Endothelial cell of umbilical vein (primary cell): Measurements from ENCODE around the gene RXYLT1. TPM values are rescaled to one million over a fixed set of nuclear protein-coding genes. Genes with fewer than 3 reads are reported as not detected.

ENCODE experiments used
- BruUV-seq: library from RNA; stranded (reverse); fragments of 400-500 nt; replicated peaks from 2 replicates; lab custom pipeline; 2021; lab: Mats Ljungman, UMichigan
- CTCF ChIA-PET: fragments of 300-600, 350-600 bp; sonication (Branson Sonifier 250); formaldehyde crosslinking; loops from one replicate; lab custom pipeline; 2021; ENCODE audit warnings: antibody characterized with exemption, inconsistent platforms; lab: Charles Lee
- POLR2A ChIA-PET: fragments of 300-600, 350-600 bp; sonication (Branson Sonifier 250); formaldehyde crosslinking; loops from one replicate; lab custom pipeline; 2021; ENCODE audit warnings: antibody characterized with exemption, inconsistent platforms; lab: Charles Lee
- DNase-seq: peaks from one replicate; pipeline ENCODE4 v3.0.0-alpha.2; 2011; ENCODE audit warnings: low read depth, low spot score
- FAIRE-seq: peaks from 2 replicates; lab custom pipeline; 2011; peaks lifted over from hg19 to GRCh38; lab: Jason Lieb, UNC
- H2AFZ ChIP-seq: 2 replicates; pipeline ENCODE4 v1.6.0; 2012; ENCODE audit warnings: low read depth, low read length, control low read depth, inconsistent platforms
- H3K27ac ChIP-seq: 2 replicates; pipeline ENCODE4 v1.5.1; 2011; ENCODE audit warnings: low read depth, mild to moderate bottlenecking, control low read depth, low read length, moderate library complexity; ENCODE audit not compliant: insufficient read depth
- H3K27me3 ChIP-seq, 2 experiments: 2 replicates each; pipeline versions ENCODE4 v1.6.0 to v1.6.1; 2011; ENCODE audit warnings: low read length in 2 of 2, mixed read lengths in 1 of 2; ENCODE audit not compliant: control insufficient read depth in 2 of 2, insufficient read depth in 2 of 2
- H3K36me3 ChIP-seq, 2 experiments: 2 replicates in 1 of 2; 3 replicates in 1 of 2; pipeline ENCODE4 v1.5.1; 2011; ENCODE audit warnings: low read length in 2 of 2, mild to moderate bottlenecking in 1 of 2, moderate library complexity in 1 of 2; ENCODE audit not compliant: control insufficient read depth in 2 of 2, insufficient read depth in 2 of 2; ENCODE audit errors: extremely low read depth in 1 of 2
- H3K4me1 ChIP-seq: 3 replicates; pipeline ENCODE4 v1.5.1; 2011; ENCODE audit warnings: mild to moderate bottlenecking, low read length; ENCODE audit not compliant: control insufficient read depth, insufficient read depth; ENCODE audit errors: extremely low read depth
- H3K4me2 ChIP-seq: 2 replicates; pipeline ENCODE4 v1.6.1; 2011; ENCODE audit warnings: low read length, control low read depth, mixed read lengths; ENCODE audit not compliant: insufficient read depth
- H3K4me3 ChIP-seq, 3 experiments: fragments of 200-600 bp in 1 of 3; sonication (generic), shearing (Covaris generic) in 1 of 3; replicated peaks in 1 of 3; 2 replicates each; pipeline ENCODE4 v1.5.1; 2011 to 2016; ENCODE audit warnings: control low read depth in 3 of 3, low read length in 3 of 3, mild to moderate bottlenecking in 2 of 3, inconsistent platforms in 1 of 3, low read depth in 1 of 3, moderate library complexity in 1 of 3; ENCODE audit not compliant: insufficient read depth in 1 of 3
- H3K79me2 ChIP-seq: 2 replicates; pipeline ENCODE4 v1.6.0; 2012; ENCODE audit warnings: low read length, inconsistent platforms; ENCODE audit not compliant: control insufficient read depth, insufficient read depth
- H3K9ac ChIP-seq: replicated peaks from 2 replicates; pipeline ENCODE3; 2011; ENCODE audit warnings: low read length, control low read depth; ENCODE audit not compliant: insufficient read depth; ENCODE audit errors: extremely low read depth
- H3K9me1 ChIP-seq: replicated peaks from 3 replicates; pipeline ENCODE4 v1.6.0; 2011; ENCODE audit warnings: mild to moderate bottlenecking, low read length; ENCODE audit not compliant: control insufficient read depth, insufficient read depth; ENCODE audit errors: extremely low read depth
- H3K9me3 ChIP-seq: replicated peaks from 2 replicates; pipeline ENCODE4 v1.5.1; 2012; ENCODE audit warnings: low read length, inconsistent platforms; ENCODE audit not compliant: control insufficient read depth, insufficient read depth
- H4K20me1 ChIP-seq: replicated peaks from 2 replicates; pipeline ENCODE3; 2011; ENCODE audit warnings: mild to moderate bottlenecking, low read length; ENCODE audit not compliant: control insufficient read depth, insufficient read depth; ENCODE audit errors: extremely low read depth
- EZH2 ChIP-seq: IDR thresholded peaks from 2 replicates; pipeline ENCODE4 v1.6.1; 2012; ENCODE audit warnings: borderline replicate concordance, low read depth, mild to moderate bottlenecking, moderate library complexity, low read length, inconsistent platforms; ENCODE audit not compliant: severe bottlenecking
- FOS ChIP-seq: IDR thresholded peaks from 2 replicates; pipeline ENCODE4 v1.6.1; 2011; ENCODE audit warnings: mild to moderate bottlenecking, low read length, moderate library complexity, borderline replicate concordance; ENCODE audit not compliant: insufficient read depth
- GATA2 ChIP-seq: IDR thresholded peaks from 2 replicates; pipeline ENCODE4 v1.7.0; 2011; ENCODE audit warnings: low read depth, mild to moderate bottlenecking, moderate library complexity, mixed read lengths, low read length; ENCODE audit not compliant: insufficient read length, insufficient read depth
- JUN ChIP-seq: IDR thresholded peaks from 2 replicates; pipeline ENCODE4 v1.6.1; 2011; ENCODE audit warnings: borderline replicate concordance, low read depth; ENCODE audit not compliant: insufficient read length, insufficient read depth
- MYC ChIP-seq: IDR thresholded peaks from one replicate; pipeline ENCODE4 v1.6.1; 2011; ENCODE audit warnings: mild to moderate bottlenecking, low read depth, low read length
- POLR2A ChIP-seq: IDR thresholded peaks from 2 replicates; pipeline ENCODE4 v1.6.1; 2012; ENCODE audit warnings: low read depth, mild to moderate bottlenecking, control low read depth, low read length
- POLR2AphosphoS5 ChIP-seq: IDR thresholded peaks from 2 replicates; pipeline ENCODE4 v1.6.1; 2012; ENCODE audit warnings: low read depth, mild to moderate bottlenecking, control low read depth, low read length, moderate library complexity; ENCODE audit not compliant: insufficient read depth
- dilution Hi-C: fragments of 300-500 bp; cut with MboI; formaldehyde crosslinking; loops from one replicate; pipeline ENCODE4 v1.15.0; 2019; ENCODE audit warnings: low sequenced_read_pairs; ENCODE audit not compliant: extremely low pct_ligation_motif_present
- intact Hi-C: fragments of 100-400 bp; cut with micrococcal nuclease; formaldehyde crosslinking; loops from one replicate; pipeline ENCODE4 v1.10.0; 2022
- polyA plus RNA-seq, 4 experiments: library from polyadenylated mRNA; depleted of rRNA in 3 of 4; stranded (reverse) in 3 of 4; unstranded in 1 of 4; fragments of >200 nt; gene quantifications; 2 replicates each; pipeline versions ENCODE4 v1.2.1 to v1.2.3, GENCODE V29; 2011 to 2012; ENCODE audit warnings: missing spikeins in 1 of 4
- total RNA-seq: library from RNA; stranded (reverse); gene quantifications from 2 replicates; pipeline ENCODE4 v1.2.3, GENCODE V29; 2021
- TF ChIP-seq, protein P1 (sequence below): IDR thresholded peaks from 2 replicates; pipeline ENCODE4 v1.6.1; 2011; ENCODE audit not compliant: insufficient read depth, insufficient read length

Gene RXYLT1
- total and polyA plus RNA-seq, 2 donors (not counting 3 experiments of a cell fraction or from before 2014, with no cell fraction given) = 8.1 to 13.1 TPM

DNA sequence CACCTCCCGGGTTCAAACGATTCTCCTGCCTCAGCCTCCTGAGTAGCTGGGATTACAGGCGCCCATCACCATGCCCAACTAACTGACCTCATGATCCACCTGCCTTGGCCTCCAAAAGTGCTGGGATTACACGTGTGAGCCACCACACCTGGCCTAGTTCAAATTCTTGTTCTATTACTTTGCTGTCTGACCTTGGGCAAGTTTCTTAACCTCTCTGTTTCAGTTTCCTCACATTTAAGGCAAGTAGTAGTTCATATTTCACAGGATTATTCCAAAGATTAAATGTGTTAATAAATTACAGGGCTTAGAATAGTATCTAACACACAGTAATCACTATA lies 10.9 kb downstream of the RXYLT1 start:
- CTCF ChIA-PET = no interaction called here
- H3K9me1 ChIP-seq = no peaks in the 10 kb centered on the region
- POLR2A ChIA-PET = no interaction called here
- H3K36me3 ChIP-seq = no peaks in the 10 kb centered on the region
- no peak overlapping the region for H3K4me2 ChIP-seq
- DNase-seq = no peak
- no peak for FAIRE-seq
- intact Hi-C loops (no loop called here), dilution Hi-C loops (no loop called here)
- no peaks in the 10 kb centered on the region for H3K4me1 ChIP-seq
- TF ChIP-seq POLR2A (no peak), POLR2AphosphoS5 (no peak), GATA2 (no peak), MYC (no peak), FOS (no peak), EZH2 (no peak)
- no peak overlapping the region for H3K27ac ChIP-seq
- H3K9ac ChIP-seq = no peak overlapping the region
- no peaks in the 10 kb centered on the region for H3K9me3 ChIP-seq
- no peaks in the 10 kb centered on the region for H4K20me1 ChIP-seq
- H3K27me3 ChIP-seq = no peaks in the 10 kb centered on the region
- no peak overlapping the region for H3K4me3 ChIP-seq
- no peaks in the 10 kb centered on the region for H3K79me2 ChIP-seq
- no TSS peak for BruUV-seq
- no peak overlapping the region for H2AFZ ChIP-seq

GRCh38 chr12:63792338-63792737 lies 12.6 kb downstream of the RXYLT1 start:
- H2AFZ ChIP-seq = no peak overlapping the region
- H3K9ac ChIP-seq = no peak overlapping the region
- TF ChIP-seq GATA2 = no peak
- TF ChIP-seq EZH2 = no peak
- TF ChIP-seq FOS = no peak
- TF ChIP-seq, protein P1, sequence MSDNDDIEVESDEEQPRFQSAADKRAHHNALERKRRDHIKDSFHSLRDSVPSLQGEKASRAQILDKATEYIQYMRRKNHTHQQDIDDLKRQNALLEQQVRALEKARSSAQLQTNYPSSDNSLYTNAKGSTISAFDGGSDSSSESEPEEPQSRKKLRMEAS = no peak
- no peak for TF ChIP-seq JUN
- no peak for TF ChIP-seq MYC
- no peaks in the 10 kb centered on the region for H3K27me3 ChIP-seq
- no peaks in the 10 kb centered on the region for H3K4me1 ChIP-seq
- no peak for DNase-seq
- no peak overlapping the region for H3K4me2 ChIP-seq
- H3K79me2 ChIP-seq = no peaks in the 10 kb centered on the region
- dilution Hi-C loops (no loop called here), intact Hi-C loops (no loop called here)
- no peak for FAIRE-seq
- no peaks in the 10 kb centered on the region for H4K20me1 ChIP-seq
- POLR2A ChIA-PET = no interaction called here
- no TSS peak for BruUV-seq
- no peaks in the 10 kb centered on the region for H3K9me1 ChIP-seq
- no peaks in the 10 kb centered on the region for H3K9me3 ChIP-seq
- no peaks in the 10 kb centered on the region for H3K36me3 ChIP-seq
- H3K4me3 ChIP-seq = no peak overlapping the region
- CTCF ChIA-PET = interaction anchor here (2.2 kb wide), 1 partner anchor 10 kb away, joined by 7 read pairs; no protein-coding TSS in a partner anchor
- no peak overlapping the region for H3K27ac ChIP-seq
